ENCODE results near the gene EFTUD2. TPM values are rescaled to one million over a fixed set of nuclear protein-coding genes. Genes with fewer than 3 reads are reported as not detected.

Gene EFTUD2
- total and polyA plus RNA-seq, 9 of the 15 experiments (the other 6 are each of a cell fraction or from before 2014, with no cell fraction given), result 65.8 to 362 (median 218) TPM

GRCh38 chr17:44899074-44899782 is at the start of gene EFTUD2 (continued):
- TF ChIP-seq PREB (CRISPR knock-in tag; IDR thresholded peaks at IDR 0.05) (no peak), DIDO1 (tag; IDR thresholded peaks at IDR 0.05; ENCODE audit: low read depth) (peak; percentile 94), NKRF (IDR thresholded peaks at IDR 0.05; ENCODE audit: borderline replicate concordance) (peak; percentile 94), ZNF165 (CRISPR knock-in tag; IDR thresholded peaks at IDR 0.05; ENCODE audit: borderline replicate concordance) (no peak), ZZZ3 (IDR thresholded peaks at IDR 0.05) (no peak), ZBTB26 (CRISPR knock-in tag; IDR thresholded peaks at IDR 0.05) (no peak), NFXL1 (CRISPR knock-in tag; IDR thresholded peaks at IDR 0.05) (no peak), ZNF23 (CRISPR knock-in tag; IDR thresholded peaks at IDR 0.05) (no peak), MTA2 (IDR thresholded peaks at IDR 0.05; ENCODE audit: low read depth) (no peak), ZBTB11 (CRISPR knock-in tag; IDR thresholded peaks at IDR 0.05) (peak in 2 of 3 experiments; percentile 85 to 97; a peak in 4 of 6 replicates), UBTF (IDR thresholded peaks at IDR 0.05; ENCODE audit: borderline replicate concordance in 1 of 2, low read depth in 2 of 2, low read length in 2 of 2) (peak in 1 of 2 experiments; percentile 53; a peak in 1 of 4 replicates), ZFP91 (CRISPR knock-in tag; IDR thresholded peaks at IDR 0.05) (no peak), NFE2 (IDR thresholded peaks at IDR 0.05; ENCODE audit: low read depth) (peak; percentile 99), PRPF4 (IDR thresholded peaks at IDR 0.05; ENCODE audit: insufficient read depth, low read depth, low read length, poor library complexity, severe bottlenecking) (no peak)

Measured in K562 (cell line).